Measurements from ENCODE around the gene PBX1. TPM values are rescaled to one million over a fixed set of nuclear protein-coding genes. Genes with fewer than 3 reads are reported as not detected.

The PBX1 gene
- polyA plus RNA-seq, 3 donors: 0.07 TPM; not detected in 2

DNA sequence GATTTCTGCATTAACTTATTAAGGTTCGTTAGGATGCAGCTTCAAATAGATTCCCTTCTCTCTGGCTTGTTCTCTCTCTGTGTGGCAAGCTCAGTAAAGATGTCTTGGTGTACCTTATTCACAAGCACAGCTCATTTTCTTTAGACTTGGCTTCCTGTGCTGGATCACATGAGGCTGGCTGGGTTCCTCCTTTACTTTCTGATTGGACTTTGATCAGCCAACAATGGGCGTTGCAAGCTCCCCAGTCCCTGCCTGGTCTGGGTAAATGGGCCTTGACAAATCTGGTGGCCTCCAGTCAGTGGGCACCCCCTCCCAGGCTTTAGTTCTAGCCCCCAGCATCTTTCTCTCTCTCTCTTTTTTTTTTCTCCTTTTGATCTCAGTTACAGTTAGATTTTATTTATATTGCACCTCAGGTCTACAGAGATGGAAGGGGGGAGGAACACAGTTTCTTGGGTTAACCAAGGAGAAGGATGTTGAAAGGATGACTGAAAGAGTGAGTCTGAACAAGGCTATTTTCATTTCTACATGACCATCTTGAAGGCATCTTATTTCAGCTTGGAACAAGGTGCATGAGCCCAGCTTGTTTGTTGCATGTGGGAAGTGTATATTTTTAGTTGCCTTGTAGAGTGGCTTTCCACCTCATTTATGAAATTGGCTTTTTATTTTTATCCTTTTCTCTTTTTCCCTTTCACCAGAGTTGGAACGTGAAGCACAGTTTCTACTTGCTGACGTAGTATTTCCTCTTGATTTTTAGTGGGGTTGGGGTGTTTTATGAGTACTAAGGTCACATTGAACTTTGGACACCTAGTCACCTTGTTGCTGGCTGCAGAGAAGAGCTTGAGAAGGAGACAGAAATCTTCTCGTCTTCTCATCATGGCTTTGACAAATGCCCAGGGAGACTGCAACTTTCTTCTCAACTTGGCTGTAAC lies 77.1 kb downstream of the PBX1 start:
- WGBS (ENCODE audit: insufficient coverage): 100% methylated on average over 1 of the region's 5 CpGs
- H3K4me2 ChIP-seq (replicated peaks; ENCODE audit: extremely low read depth, low read length, poor library complexity, severe bottlenecking): no peak overlapping the region
- DNase-seq: no peak
- intact Hi-C loops (cut with micrococcal nuclease): no loop called here
- H3K27ac Mint-ChIP-seq: no peak overlapping the region
- H3K36me3 Mint-ChIP-seq: no peaks in the 10 kb centered on the region
- no peaks in the 10 kb centered on the region for H3K4me1 ChIP-seq (ENCODE audit: control insufficient read depth in 1 of 2, insufficient read depth in 2 of 2, low read length in 2 of 2)
- peaks cover 0 to 3% (median 0%) of the 10 kb centered on the region in 7 donors for H3K9me3 Mint-ChIP-seq
- TF ChIP-seq, protein P1, sequence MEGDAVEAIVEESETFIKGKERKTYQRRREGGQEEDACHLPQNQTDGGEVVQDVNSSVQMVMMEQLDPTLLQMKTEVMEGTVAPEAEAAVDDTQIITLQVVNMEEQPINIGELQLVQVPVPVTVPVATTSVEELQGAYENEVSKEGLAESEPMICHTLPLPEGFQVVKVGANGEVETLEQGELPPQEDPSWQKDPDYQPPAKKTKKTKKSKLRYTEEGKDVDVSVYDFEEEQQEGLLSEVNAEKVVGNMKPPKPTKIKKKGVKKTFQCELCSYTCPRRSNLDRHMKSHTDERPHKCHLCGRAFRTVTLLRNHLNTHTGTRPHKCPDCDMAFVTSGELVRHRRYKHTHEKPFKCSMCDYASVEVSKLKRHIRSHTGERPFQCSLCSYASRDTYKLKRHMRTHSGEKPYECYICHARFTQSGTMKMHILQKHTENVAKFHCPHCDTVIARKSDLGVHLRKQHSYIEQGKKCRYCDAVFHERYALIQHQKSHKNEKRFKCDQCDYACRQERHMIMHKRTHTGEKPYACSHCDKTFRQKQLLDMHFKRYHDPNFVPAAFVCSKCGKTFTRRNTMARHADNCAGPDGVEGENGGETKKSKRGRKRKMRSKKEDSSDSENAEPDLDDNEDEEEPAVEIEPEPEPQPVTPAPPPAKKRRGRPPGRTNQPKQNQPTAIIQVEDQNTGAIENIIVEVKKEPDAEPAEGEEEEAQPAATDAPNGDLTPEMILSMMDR (IDR thresholded peaks at IDR 0.05): no peak
- no peaks in the 10 kb centered on the region for H3K79me2 ChIP-seq (ENCODE audit: insufficient read depth, low read length)
- H3K9me3 ChIP-seq (replicated peaks in 1 of 2; ENCODE audit: control insufficient read depth in 1 of 2, insufficient read depth in 1 of 2, low read length in 2 of 2): no peaks in the 10 kb centered on the region
- no peak overlapping the region for H3K4me3 ChIP-seq (replicated peaks in 1 of 3; ENCODE audit: low read depth in 2 of 3, low read length in 3 of 3)
- H4K20me1 ChIP-seq (ENCODE audit: insufficient read depth, low read length): no peaks in the 10 kb centered on the region
- H2AFZ ChIP-seq (ENCODE audit: insufficient read depth, low read depth, low read length, poor library complexity, severe bottlenecking): no peak overlapping the region
- H3K9ac ChIP-seq (ENCODE audit: insufficient read depth, low read length, poor library complexity, severe bottlenecking): no peak overlapping the region
- peaks cover 0 to 7% (median 1%) of the 10 kb centered on the region in 3 donors for H3K27me3 Mint-ChIP-seq (ENCODE audit: low read depth in 3 of 3)
- no peaks in the 10 kb centered on the region for H3K36me3 ChIP-seq (replicated peaks in 1 of 2; ENCODE audit: control insufficient read depth in 1 of 2, insufficient read depth in 2 of 2, low read length in 2 of 2)
- peaks cover 4% of the 10 kb centered on the region for H3K4me1 Mint-ChIP-seq
- no peak overlapping the region for H3K4me3 Mint-ChIP-seq
- no peaks in the 10 kb centered on the region for H3K27me3 ChIP-seq (ENCODE audit: control insufficient read depth in 2 of 2, insufficient read depth in 2 of 2, low read length in 2 of 2)
- no peak overlapping the region for H3K27ac ChIP-seq (ENCODE audit: low read depth in 1 of 2, low read length in 2 of 2)

DNA sequence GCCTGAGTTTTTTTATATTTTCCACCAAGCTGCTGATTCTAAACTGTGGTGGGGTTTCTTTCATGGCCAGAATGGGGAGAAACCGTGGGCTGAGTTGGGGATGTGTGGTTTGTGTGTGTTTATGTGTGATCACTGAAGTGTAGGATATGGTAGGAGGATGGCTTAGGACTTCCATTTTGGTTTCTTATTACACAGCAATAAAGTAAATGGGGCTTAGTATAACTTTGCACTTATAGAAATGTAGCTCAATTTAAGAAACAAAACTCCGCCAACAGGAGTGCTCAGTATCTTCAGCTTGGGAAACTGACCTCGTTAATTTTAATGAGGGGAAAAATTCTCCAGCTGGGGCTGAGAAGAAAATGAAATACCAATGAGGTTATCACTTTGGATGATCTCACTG lies 77.8 kb downstream of the PBX1 start:
- Histone ChIP-seq H3K27ac (ENCODE audit: low read depth in 1 of 2, low read length in 2 of 2) (no peak overlapping the region), H4K20me1 (ENCODE audit: insufficient read depth, low read length) (no peaks in the 10 kb centered on the region), H3K27me3 (ENCODE audit: control insufficient read depth in 2 of 2, insufficient read depth in 2 of 2, low read length in 2 of 2) (no peaks in the 10 kb centered on the region), H3K9me3 (replicated peaks in 1 of 2; ENCODE audit: control insufficient read depth in 1 of 2, insufficient read depth in 1 of 2, low read length in 2 of 2) (no peaks in the 10 kb centered on the region), H3K9ac (ENCODE audit: insufficient read depth, low read length, poor library complexity, severe bottlenecking) (no peak overlapping the region), H3K4me2 (replicated peaks; ENCODE audit: extremely low read depth, low read length, poor library complexity, severe bottlenecking) (no peak overlapping the region), H2AFZ (ENCODE audit: insufficient read depth, low read depth, low read length, poor library complexity, severe bottlenecking) (no peak overlapping the region), H3K36me3 (replicated peaks in 1 of 2; ENCODE audit: control insufficient read depth in 1 of 2, insufficient read depth in 2 of 2, low read length in 2 of 2) (no peaks in the 10 kb centered on the region), H3K4me3 (replicated peaks in 1 of 3; ENCODE audit: low read depth in 2 of 3, low read length in 3 of 3) (no peak overlapping the region), H3K79me2 (ENCODE audit: insufficient read depth, low read length) (no peaks in the 10 kb centered on the region), H3K4me1 (ENCODE audit: control insufficient read depth in 1 of 2, insufficient read depth in 2 of 2, low read length in 2 of 2) (no peaks in the 10 kb centered on the region)
- peaks cover 0 to 6% (median 1%) of the 10 kb centered on the region in 3 donors for H3K27me3 Mint-ChIP-seq (ENCODE audit: low read depth in 3 of 3)
- H3K36me3 Mint-ChIP-seq: no peaks in the 10 kb centered on the region
- WGBS (ENCODE audit: insufficient coverage): 80% methylated on average over 1 of the region's 3 CpGs
- TF ChIP-seq, protein P1 (IDR thresholded peaks at IDR 0.05): no peak
- peaks cover 0 to 3% (median 0%) of the 10 kb centered on the region in 7 donors for H3K9me3 Mint-ChIP-seq
- intact Hi-C loops (cut with micrococcal nuclease): no loop called here
- peaks cover 4% of the 10 kb centered on the region for H3K4me1 Mint-ChIP-seq
- no peak for DNase-seq
- H3K27ac Mint-ChIP-seq: no peak overlapping the region
- no peak overlapping the region for H3K4me3 Mint-ChIP-seq

Measured in CD14-positive monocyte (primary cell).